Brain microvascular endothelial cell (primary cell): ENCODE measurements around the gene KMT5B.

ENCODE experiments used
- DNase-seq: peaks from one replicate; pipeline ENCODE4 v3.0.0-alpha.2; 2020
- H3K27ac ChIP-seq: fragments of 250-450 bp; sonication (Bioruptor Pico); 2 replicates; pipeline ENCODE4 v1.5.1; 2020; ENCODE audit warnings: mild to moderate bottlenecking, moderate library complexity
- H3K27me3 ChIP-seq: fragments of 250-450 bp; sonication (Bioruptor Pico); replicated peaks from 2 replicates; pipeline ENCODE4 v1.5.1; 2020; ENCODE audit warnings: mild to moderate bottlenecking
- H3K36me3 ChIP-seq: fragments of 250-450 bp; sonication (Bioruptor Pico); replicated peaks from 2 replicates; pipeline ENCODE4 v1.5.1; 2020; ENCODE audit warnings: mild to moderate bottlenecking
- H3K4me3 ChIP-seq: 2 replicates; pipeline ENCODE4 v1.5.1; 2011; ENCODE audit warnings: low read depth, mild to moderate bottlenecking, control low read depth, low read length, moderate library complexity
- CTCF ChIP-seq: IDR thresholded peaks from 2 replicates; pipeline ENCODE4 v1.5.1; 2011; ENCODE audit warnings: low read depth, mild to moderate bottlenecking, moderate library complexity, low read length, control low read depth, inconsistent platforms; ENCODE audit errors: missing control alignments
- in situ Hi-C: cut with HindIII; loops from 2 replicates; pipeline ENCODE4 v1.10.0; 2017; ENCODE audit warnings: low sequenced_read_pairs, low pct_ligation_motif_present

The KMT5B gene

DNA sequence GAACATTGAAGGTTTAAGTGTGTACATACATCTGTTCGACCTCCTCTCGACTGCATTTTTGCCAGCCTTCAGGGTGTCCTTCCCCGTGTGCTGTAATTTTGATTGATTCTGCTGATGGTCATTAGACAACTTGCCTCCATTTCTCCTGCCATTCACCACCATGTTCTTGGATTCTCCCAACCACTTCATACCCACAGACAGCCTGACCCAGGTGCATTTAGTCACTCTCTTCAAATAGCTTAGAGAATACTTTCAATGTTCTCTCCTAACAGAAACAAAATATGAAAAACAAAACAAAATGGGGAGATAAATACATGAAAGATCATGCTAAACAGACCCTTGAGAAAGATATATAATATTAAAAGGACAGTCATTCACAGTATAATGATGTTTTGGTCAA lies 23.2 kb downstream of the KMT5B start:
- in situ Hi-C loops = no loop called here
- Histone ChIP-seq H3K27ac (no peak overlapping the region), H3K4me3 (no peak overlapping the region), H3K36me3 (peaks cover 6% of the 10 kb centered on the region), H3K27me3 (no peaks in the 10 kb centered on the region)
- no peak for DNase-seq
- TF ChIP-seq CTCF = no peak

GRCh38 chr11:68189082-68189481 lies 24.0 kb downstream of the KMT5B start:
- no peak for DNase-seq
- H3K27ac ChIP-seq = no peak overlapping the region
- in situ Hi-C loops = no loop called here

GRCh38 chr11:68186061-68186460 lies 27.0 kb downstream of the KMT5B start:
- no peak for TF ChIP-seq CTCF
- in situ Hi-C loops = no loop called here
- peaks cover 15% of the 10 kb centered on the region for H3K36me3 ChIP-seq

More at GRCh38 chr11:68189082-68189481, 24.0 kb downstream of the KMT5B start:
- no peak for TF ChIP-seq CTCF
- no peaks in the 10 kb centered on the region for H3K27me3 ChIP-seq
- peaks cover 11% of the 10 kb centered on the region for H3K36me3 ChIP-seq
- no peak overlapping the region for H3K4me3 ChIP-seq

GRCh38 chr11:68181719-68182451 lies 31.2 kb downstream of the KMT5B start:
- TF ChIP-seq CTCF = no peak
- Histone ChIP-seq H3K36me3 (peaks cover 23% of the 10 kb centered on the region), H3K4me3 (no peak overlapping the region), H3K27ac (no peak overlapping the region), H3K27me3 (no peaks in the 10 kb centered on the region)
- DNase-seq = no peak
- in situ Hi-C loops = no loop called here

More at GRCh38 chr11:68186061-68186460, 27.0 kb downstream of the KMT5B start:
- Histone ChIP-seq H3K27ac (no peak overlapping the region), H3K27me3 (no peaks in the 10 kb centered on the region), H3K4me3 (no peak overlapping the region)
- DNase-seq = no peak

DNA sequence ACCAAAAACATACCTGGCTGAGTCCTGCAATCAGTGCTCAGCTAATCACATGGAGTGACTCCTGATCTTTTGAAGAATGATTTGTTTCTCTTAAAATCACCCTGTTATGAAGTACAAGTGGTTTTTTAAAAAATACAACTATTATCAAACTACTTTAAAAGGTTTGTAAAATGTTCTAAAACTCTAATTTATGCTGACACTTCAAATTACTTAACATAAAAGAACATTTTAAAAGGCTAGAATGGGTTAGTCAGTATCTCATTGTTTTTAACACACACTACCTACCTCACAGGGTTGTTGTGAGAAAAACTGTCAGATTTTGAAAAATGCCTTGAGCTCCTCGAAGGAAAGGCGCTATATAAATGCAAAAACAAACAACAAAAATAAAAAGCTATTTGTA lies 33.2 kb downstream of the KMT5B start:
- Histone ChIP-seq H3K36me3 (peaks cover 29% of the 10 kb centered on the region), H3K27ac (no peak overlapping the region), H3K27me3 (no peaks in the 10 kb centered on the region), H3K4me3 (no peak overlapping the region)
- no peak for TF ChIP-seq CTCF
- in situ Hi-C loops = no loop called here
- DNase-seq = no peak

DNA sequence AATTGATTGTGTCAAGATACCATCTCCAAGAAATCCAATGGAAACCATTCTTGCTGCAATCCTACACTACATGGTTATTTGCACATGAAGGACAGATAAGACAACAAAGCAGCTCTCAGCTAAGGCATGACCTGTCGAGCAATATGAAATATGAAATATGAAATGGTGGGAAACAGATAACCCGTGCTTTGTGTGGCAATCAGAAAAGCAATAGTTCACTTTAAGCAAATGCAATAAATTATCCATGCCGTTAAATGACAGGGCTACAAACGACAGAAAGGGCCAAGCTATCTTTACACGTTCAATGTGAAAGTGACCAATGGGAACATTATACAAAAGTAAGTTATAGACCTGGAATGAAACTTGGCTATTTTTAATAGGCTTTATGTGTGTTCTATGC lies 35.2 kb downstream of the KMT5B start:
- Histone ChIP-seq H3K4me3 (no peak overlapping the region), H3K36me3 (peaks cover 37% of the 10 kb centered on the region), H3K27ac (no peak overlapping the region), H3K27me3 (no peaks in the 10 kb centered on the region)
- TF ChIP-seq CTCF = no peak
- in situ Hi-C loops = no loop called here
- DNase-seq = no peak
